ENCODE data around the gene COX4I1. TPM values are rescaled to one million over a fixed set of nuclear protein-coding genes. Genes with fewer than 3 reads are reported as not detected.

Gene COX4I1
- polyA plus RNA-seq, 3 donors: 985 to 1,312 (median 1,132) TPM

DNA sequence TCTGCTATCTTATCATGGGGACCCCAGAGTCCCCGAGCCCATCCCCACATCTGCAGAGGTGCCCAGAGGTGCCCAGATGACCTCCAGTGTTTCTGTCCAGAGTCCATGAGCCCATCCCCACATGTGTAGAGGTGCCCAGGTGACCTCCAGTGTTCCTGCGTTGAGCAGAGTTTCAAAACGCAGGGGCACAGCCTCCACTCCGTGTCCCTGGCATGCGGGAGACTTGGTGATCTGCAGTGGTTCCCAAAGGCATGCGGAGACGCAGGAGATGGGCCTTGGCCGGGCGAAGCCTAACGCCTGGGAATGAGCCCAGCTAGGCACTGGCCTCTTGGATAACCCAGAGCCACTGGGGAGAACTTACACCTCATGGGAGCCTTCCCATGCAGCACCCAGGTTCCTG is 41.3 kb downstream of the COX4I1 start:
- no peak for DNase-seq
- Histone ChIP-seq H4K20me1 (ENCODE audit: insufficient read depth, low read length) (no peaks in the 10 kb centered on the region), H3K9me3 (replicated peaks in 1 of 2; ENCODE audit: control insufficient read depth in 1 of 2, insufficient read depth in 1 of 2, low read length in 2 of 2) (peaks cover 0 to 3% of the 10 kb centered on the region in 2 donors), H3K4me3 (replicated peaks in 1 of 3; ENCODE audit: low read depth in 2 of 3, low read length in 3 of 3) (no peak overlapping the region), H3K27me3 (ENCODE audit: control insufficient read depth in 2 of 2, insufficient read depth in 2 of 2, low read length in 2 of 2) (no peaks in the 10 kb centered on the region), H3K36me3 (replicated peaks in 1 of 2; ENCODE audit: control insufficient read depth in 1 of 2, insufficient read depth in 2 of 2, low read length in 2 of 2) (no peaks in the 10 kb centered on the region), H3K4me1 (ENCODE audit: control insufficient read depth in 1 of 2, insufficient read depth in 2 of 2, low read length in 2 of 2) (peaks cover 54 to 57% of the 10 kb centered on the region in 2 donors), H3K9ac (ENCODE audit: insufficient read depth, low read length, poor library complexity, severe bottlenecking) (no peak overlapping the region), H3K79me2 (ENCODE audit: insufficient read depth, low read length) (no peaks in the 10 kb centered on the region), H3K27ac (ENCODE audit: low read depth in 1 of 2, low read length in 2 of 2) (no peak overlapping the region), H3K4me2 (replicated peaks; ENCODE audit: extremely low read depth, low read length, poor library complexity, severe bottlenecking) (no peak overlapping the region), H2AFZ (ENCODE audit: insufficient read depth, low read depth, low read length, poor library complexity, severe bottlenecking) (no peak overlapping the region)
- TF ChIP-seq, protein P1, sequence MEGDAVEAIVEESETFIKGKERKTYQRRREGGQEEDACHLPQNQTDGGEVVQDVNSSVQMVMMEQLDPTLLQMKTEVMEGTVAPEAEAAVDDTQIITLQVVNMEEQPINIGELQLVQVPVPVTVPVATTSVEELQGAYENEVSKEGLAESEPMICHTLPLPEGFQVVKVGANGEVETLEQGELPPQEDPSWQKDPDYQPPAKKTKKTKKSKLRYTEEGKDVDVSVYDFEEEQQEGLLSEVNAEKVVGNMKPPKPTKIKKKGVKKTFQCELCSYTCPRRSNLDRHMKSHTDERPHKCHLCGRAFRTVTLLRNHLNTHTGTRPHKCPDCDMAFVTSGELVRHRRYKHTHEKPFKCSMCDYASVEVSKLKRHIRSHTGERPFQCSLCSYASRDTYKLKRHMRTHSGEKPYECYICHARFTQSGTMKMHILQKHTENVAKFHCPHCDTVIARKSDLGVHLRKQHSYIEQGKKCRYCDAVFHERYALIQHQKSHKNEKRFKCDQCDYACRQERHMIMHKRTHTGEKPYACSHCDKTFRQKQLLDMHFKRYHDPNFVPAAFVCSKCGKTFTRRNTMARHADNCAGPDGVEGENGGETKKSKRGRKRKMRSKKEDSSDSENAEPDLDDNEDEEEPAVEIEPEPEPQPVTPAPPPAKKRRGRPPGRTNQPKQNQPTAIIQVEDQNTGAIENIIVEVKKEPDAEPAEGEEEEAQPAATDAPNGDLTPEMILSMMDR (IDR thresholded peaks at IDR 0.05): no peak
- Mint-ChIP-seq H3K27ac (no peak overlapping the region), H3K9me3 (peaks cover 0 to 10% (median 3%) of the 10 kb centered on the region in 7 donors), H3K36me3 (peaks cover 4% of the 10 kb centered on the region in 2 donors), H3K4me1 (peaks cover 55% of the 10 kb centered on the region), H3K27me3 (ENCODE audit: low read depth in 3 of 3) (peaks cover 4 to 9% (median 4%) of the 10 kb centered on the region in 3 donors), H3K4me3 (no peak overlapping the region)
- WGBS (ENCODE audit: insufficient coverage): 97% methylated on average over 10 of the region's 10 CpGs
- intact Hi-C loops (cut with micrococcal nuclease): no loop called here

- H3K27ac Mint-ChIP-seq: no peak overlapping the region
- Histone ChIP-seq H2AFZ (ENCODE audit: insufficient read depth, low read depth, low read length, poor library complexity, severe bottlenecking) (no peak overlapping the region), H3K27ac (ENCODE audit: low read depth in 1 of 2, low read length in 2 of 2) (no peak overlapping the region), H4K20me1 (ENCODE audit: insufficient read depth, low read length) (no peaks in the 10 kb centered on the region), H3K36me3 (replicated peaks in 1 of 2; ENCODE audit: control insufficient read depth in 1 of 2, insufficient read depth in 2 of 2, low read length in 2 of 2) (no peaks in the 10 kb centered on the region), H3K4me2 (replicated peaks; ENCODE audit: extremely low read depth, low read length, poor library complexity, severe bottlenecking) (no peak overlapping the region), H3K9me3 (replicated peaks in 1 of 2; ENCODE audit: control insufficient read depth in 1 of 2, insufficient read depth in 1 of 2, low read length in 2 of 2) (peaks cover 0 to 3% of the 10 kb centered on the region in 2 donors), H3K4me3 (replicated peaks in 1 of 3; ENCODE audit: low read depth in 2 of 3, low read length in 3 of 3) (no peak overlapping the region), H3K27me3 (ENCODE audit: control insufficient read depth in 2 of 2, insufficient read depth in 2 of 2, low read length in 2 of 2) (no peaks in the 10 kb centered on the region), H3K79me2 (ENCODE audit: insufficient read depth, low read length) (no peaks in the 10 kb centered on the region), H3K4me1 (ENCODE audit: control insufficient read depth in 1 of 2, insufficient read depth in 2 of 2, low read length in 2 of 2) (peaks cover 43 to 46% of the 10 kb centered on the region in 2 donors), H3K9ac (ENCODE audit: insufficient read depth, low read length, poor library complexity, severe bottlenecking) (no peak overlapping the region)
- intact Hi-C loops (cut with micrococcal nuclease): no loop called here
- H3K9me3 Mint-ChIP-seq: peaks cover 0 to 10% (median 3%) of the 10 kb centered on the region in 7 donors
- H3K4me3 Mint-ChIP-seq: no peak overlapping the region
- 85% methylated on average over 2 of the region's 9 CpGs for WGBS (ENCODE audit: insufficient coverage)
- peaks cover 4 to 7% of the 10 kb centered on the region in 2 donors for H3K36me3 Mint-ChIP-seq
- no peak for DNase-seq
- TF ChIP-seq, protein P1 (IDR thresholded peaks at IDR 0.05): no peak
- H3K4me1 Mint-ChIP-seq: peaks cover 54% of the 10 kb centered on the region
- H3K27me3 Mint-ChIP-seq (ENCODE audit: low read depth in 3 of 3): peaks cover 1 to 9% (median 6%) of the 10 kb centered on the region in 3 donors
Measured at GRCh38 chr16:85842435-85842834, 42.9 kb downstream of the COX4I1 start.

Measured in CD14-positive monocyte (primary cell).